ENCODE data around the gene CDH4.

CDH4 gene

DNA sequence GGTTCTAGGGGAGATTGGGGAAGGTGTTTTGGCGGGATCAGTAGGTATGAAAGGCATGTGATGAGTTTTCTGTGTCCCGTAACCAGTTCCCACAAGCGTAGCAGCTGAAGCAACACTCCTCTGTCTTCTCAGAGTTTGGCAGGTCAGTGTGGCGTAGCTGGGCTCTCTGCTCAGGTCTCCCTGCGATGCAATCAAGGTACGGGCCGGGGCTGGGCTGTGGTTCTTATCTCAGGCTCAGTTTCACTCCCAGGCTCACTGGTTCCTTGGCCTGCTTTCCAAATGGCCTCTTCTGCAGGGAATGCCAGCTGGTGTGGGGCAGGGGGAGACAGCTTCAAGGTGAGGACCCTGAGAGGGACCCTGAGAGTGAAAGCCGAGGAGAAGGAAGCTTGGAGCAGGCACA, 280.7 kb downstream of the CDH4 start:
- H3K36me3 ChIP-seq (ENCODE audit: control insufficient read depth in 2 of 2, insufficient read depth in 1 of 2, low read length in 2 of 2): no peaks in the 10 kb centered on the region
- H3K4me1 ChIP-seq (ENCODE audit: control insufficient read depth, insufficient read depth, low read length): no peaks in the 10 kb centered on the region
- H3K4me3 ChIP-seq (ENCODE audit: low read depth, low read length): no peak overlapping the region
- no peaks in the 10 kb centered on the region for H3K9me3 ChIP-seq (ENCODE audit: control insufficient read depth, insufficient read depth, low read depth, low read length)
- TF ChIP-seq ZNF174 (tag by site-specific recombination; IDR thresholded peaks at IDR 0.05) (no peak), ZNF623 (tag by site-specific recombination; IDR thresholded peaks at IDR 0.05) (no peak), OVOL3 (tag by site-specific recombination; IDR thresholded peaks at IDR 0.05) (no peak), ZNF239 (tag by site-specific recombination; IDR thresholded peaks at IDR 0.05) (no peak), ZNF596 (tag by site-specific recombination; IDR thresholded peaks at IDR 0.05) (no peak), ZNF274 (IDR thresholded peaks at IDR 0.05; ENCODE audit: low read length) (no peak), ZNF274 (tag by site-specific recombination; IDR thresholded peaks at IDR 0.05; ENCODE audit: borderline replicate concordance) (no peak), TRIM28 (IDR thresholded peaks at IDR 0.05; ENCODE audit: borderline replicate concordance, low read length) (no peak), ZNF311 (tag by site-specific recombination; IDR thresholded peaks at IDR 0.05; ENCODE audit: borderline replicate concordance) (no peak), MYNN (tag by site-specific recombination; IDR thresholded peaks at IDR 0.05; ENCODE audit: borderline replicate concordance) (no peak), ZNF510 (tag by site-specific recombination; IDR thresholded peaks at IDR 0.05; ENCODE audit: insufficient replicate concordance) (no peak)
- TF ChIP-seq, protein P1, sequence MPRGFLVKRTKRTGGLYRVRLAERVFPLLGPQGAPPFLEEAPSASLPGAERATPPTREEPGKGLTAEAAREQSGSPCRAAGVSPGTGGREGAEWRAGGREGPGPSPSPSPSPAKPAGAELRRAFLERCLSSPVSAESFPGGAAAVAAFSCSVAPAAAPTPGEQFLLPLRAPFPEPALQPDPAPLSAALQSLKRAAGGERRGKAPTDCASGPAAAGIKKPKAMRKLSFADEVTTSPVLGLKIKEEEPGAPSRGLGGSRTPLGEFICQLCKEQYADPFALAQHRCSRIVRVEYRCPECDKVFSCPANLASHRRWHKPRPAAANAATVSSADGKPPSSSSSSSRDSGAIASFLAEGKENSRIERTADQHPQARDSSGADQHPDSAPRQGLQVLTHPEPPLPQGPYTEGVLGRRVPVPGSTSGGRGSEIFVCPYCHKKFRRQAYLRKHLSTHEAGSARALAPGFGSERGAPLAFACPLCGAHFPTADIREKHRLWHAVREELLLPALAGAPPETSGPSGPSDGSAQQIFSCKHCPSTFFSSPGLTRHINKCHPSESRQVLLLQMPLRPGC (tag by site-specific recombination; IDR thresholded peaks at IDR 0.05): no peak
- TF ChIP-seq, protein P2, sequence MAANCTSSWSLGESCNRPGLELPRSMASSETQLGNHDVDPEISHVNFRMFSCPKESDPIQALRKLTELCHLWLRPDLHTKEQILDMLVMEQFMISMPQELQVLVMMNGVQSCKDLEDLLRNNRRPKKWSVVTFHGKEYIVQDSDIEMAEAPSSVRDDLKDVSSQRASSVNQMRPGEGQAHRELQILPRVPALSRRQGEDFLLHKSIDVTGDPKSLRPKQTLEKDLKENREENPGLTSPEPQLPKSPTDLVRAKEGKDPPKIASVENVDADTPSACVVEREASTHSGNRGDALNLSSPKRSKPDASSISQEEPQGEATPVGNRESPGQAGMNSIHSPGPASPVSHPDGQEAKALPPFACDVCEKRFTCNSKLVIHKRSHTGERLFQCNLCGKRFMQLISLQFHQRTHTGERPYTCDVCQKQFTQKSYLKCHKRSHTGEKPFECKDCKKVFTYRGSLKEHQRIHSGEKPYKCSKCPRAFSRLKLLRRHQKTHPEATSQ (tag by site-specific recombination; IDR thresholded peaks at IDR 0.05): no peak
- TF ChIP-seq, protein P3, sequence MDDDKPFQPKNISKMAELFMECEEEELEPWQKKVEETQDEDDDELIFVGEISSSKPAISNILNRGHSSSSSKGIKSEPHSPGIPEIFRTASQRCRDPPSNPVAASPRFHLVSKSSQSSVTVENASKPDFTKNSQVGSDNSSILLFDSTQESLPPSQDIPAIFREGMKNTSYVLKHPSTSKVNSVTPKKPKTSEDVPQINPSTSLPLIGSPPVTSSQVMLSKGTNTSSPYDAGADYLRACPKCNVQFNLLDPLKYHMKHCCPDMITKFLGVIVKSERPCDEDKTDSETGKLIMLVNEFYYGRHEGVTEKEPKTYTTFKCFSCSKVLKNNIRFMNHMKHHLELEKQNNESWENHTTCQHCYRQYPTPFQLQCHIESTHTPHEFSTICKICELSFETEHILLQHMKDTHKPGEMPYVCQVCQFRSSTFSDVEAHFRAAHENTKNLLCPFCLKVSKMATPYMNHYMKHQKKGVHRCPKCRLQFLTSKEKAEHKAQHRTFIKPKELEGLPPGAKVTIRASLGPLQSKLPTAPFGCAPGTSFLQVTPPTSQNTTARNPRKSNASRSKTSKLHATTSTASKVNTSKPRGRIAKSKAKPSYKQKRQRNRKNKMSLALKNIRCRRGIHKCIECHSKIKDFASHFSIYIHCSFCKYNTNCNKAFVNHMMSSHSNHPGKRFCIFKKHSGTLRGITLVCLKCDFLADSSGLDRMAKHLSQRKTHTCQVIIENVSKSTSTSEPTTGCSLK (tag by site-specific recombination; IDR thresholded peaks at IDR 0.05): no peak
- TF ChIP-seq, protein P4, sequence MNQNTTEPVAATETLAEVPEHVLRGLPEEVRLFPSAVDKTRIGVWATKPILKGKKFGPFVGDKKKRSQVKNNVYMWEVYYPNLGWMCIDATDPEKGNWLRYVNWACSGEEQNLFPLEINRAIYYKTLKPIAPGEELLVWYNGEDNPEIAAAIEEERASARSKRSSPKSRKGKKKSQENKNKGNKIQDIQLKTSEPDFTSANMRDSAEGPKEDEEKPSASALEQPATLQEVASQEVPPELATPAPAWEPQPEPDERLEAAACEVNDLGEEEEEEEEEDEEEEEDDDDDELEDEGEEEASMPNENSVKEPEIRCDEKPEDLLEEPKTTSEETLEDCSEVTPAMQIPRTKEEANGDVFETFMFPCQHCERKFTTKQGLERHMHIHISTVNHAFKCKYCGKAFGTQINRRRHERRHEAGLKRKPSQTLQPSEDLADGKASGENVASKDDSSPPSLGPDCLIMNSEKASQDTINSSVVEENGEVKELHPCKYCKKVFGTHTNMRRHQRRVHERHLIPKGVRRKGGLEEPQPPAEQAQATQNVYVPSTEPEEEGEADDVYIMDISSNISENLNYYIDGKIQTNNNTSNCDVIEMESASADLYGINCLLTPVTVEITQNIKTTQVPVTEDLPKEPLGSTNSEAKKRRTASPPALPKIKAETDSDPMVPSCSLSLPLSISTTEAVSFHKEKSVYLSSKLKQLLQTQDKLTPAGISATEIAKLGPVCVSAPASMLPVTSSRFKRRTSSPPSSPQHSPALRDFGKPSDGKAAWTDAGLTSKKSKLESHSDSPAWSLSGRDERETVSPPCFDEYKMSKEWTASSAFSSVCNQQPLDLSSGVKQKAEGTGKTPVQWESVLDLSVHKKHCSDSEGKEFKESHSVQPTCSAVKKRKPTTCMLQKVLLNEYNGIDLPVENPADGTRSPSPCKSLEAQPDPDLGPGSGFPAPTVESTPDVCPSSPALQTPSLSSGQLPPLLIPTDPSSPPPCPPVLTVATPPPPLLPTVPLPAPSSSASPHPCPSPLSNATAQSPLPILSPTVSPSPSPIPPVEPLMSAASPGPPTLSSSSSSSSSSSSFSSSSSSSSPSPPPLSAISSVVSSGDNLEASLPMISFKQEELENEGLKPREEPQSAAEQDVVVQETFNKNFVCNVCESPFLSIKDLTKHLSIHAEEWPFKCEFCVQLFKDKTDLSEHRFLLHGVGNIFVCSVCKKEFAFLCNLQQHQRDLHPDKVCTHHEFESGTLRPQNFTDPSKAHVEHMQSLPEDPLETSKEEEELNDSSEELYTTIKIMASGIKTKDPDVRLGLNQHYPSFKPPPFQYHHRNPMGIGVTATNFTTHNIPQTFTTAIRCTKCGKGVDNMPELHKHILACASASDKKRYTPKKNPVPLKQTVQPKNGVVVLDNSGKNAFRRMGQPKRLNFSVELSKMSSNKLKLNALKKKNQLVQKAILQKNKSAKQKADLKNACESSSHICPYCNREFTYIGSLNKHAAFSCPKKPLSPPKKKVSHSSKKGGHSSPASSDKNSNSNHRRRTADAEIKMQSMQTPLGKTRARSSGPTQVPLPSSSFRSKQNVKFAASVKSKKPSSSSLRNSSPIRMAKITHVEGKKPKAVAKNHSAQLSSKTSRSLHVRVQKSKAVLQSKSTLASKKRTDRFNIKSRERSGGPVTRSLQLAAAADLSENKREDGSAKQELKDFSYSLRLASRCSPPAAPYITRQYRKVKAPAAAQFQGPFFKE (tag by site-specific recombination; IDR thresholded peaks at IDR 0.05; ENCODE audit: borderline replicate concordance): no peak
- TF ChIP-seq, protein P5, sequence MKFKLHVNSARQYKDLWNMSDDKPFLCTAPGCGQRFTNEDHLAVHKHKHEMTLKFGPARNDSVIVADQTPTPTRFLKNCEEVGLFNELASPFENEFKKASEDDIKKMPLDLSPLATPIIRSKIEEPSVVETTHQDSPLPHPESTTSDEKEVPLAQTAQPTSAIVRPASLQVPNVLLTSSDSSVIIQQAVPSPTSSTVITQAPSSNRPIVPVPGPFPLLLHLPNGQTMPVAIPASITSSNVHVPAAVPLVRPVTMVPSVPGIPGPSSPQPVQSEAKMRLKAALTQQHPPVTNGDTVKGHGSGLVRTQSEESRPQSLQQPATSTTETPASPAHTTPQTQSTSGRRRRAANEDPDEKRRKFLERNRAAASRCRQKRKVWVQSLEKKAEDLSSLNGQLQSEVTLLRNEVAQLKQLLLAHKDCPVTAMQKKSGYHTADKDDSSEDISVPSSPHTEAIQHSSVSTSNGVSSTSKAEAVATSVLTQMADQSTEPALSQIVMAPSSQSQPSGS (tag by site-specific recombination; IDR thresholded peaks at IDR 0.05; ENCODE audit: low read depth): no peak
- CTCF ChIA-PET: interaction anchor here (0.6 kb wide), 1 partner anchor 1321 kb away, joined by 3 read pairs; no protein-coding TSS in a partner anchor
- POLR2A ChIA-PET: no interaction called here
- H3K27ac ChIP-seq (ENCODE audit: extremely low read depth, low read depth, low read length): no peak overlapping the region
